ENCODE data around the gene NDUFAF8. TPM values are rescaled to one million over a fixed set of nuclear protein-coding genes. Genes with fewer than 3 reads are reported as not detected.

Gene NDUFAF8
- polyA plus RNA-seq, 1 donor from 2014 or later, result 76.4 TPM

DNA sequence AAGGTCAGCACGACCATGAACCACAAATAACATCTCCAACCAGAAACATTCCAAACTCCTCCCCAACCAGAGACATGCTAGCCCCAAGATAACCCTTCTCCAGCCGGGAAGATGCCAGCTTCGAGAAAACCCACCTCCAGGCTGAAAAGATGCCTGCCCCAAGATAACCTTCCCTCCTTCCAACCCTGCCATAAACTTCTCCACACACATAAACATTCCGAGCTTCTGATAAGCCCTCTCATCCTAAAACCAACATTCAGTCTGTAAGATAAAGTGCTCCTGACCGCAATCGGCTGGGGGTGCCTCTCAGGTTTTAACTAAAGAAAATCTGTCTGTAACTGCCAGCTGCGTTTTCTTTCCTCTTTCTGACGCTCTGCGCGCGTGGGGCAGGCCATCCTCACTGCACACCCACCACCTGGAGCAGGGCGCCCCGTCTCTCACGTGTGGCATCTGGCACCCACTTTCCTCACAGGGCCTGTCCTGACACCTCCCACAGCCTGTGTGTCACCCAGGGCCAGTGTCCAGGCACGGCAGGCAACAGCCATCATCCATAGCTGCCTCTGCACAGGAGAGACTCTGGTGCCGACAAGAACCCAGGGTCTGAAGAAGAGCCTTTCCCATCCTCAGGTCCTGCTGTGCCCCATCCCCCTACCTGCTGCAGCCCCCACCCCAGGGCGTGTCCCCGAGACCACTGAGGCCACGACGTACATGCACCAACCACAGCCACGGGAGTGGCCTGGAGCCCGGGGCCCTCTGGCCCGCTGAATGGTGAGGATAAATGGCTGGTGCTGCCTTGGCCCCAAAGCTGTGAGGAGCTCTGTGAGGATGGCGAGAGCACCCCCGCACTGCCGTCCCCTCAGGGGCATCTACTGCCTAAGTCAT is 3.9 kb upstream of the NDUFAF8 start:
- Histone ChIP-seq H3K4me2 (ENCODE audit: low read length) (no peak overlapping the region), H3K9me2 (ENCODE audit: insufficient read depth, low read length) (no peaks in the 10 kb centered on the region), H3K4me3 (ENCODE audit: low read length) (no peak overlapping the region), H3K27me3 (ENCODE audit: insufficient read depth, low read depth, low read length) (no peaks in the 10 kb centered on the region), H3K27ac (ENCODE audit: low read length) (no peak overlapping the region), H3K9ac (ENCODE audit: low read length) (no peak overlapping the region), H2AFZ (ENCODE audit: low read depth, low read length) (no peak overlapping the region), H4K20me1 (ENCODE audit: insufficient read depth) (no peaks in the 10 kb centered on the region), H3K36me3 (ENCODE audit: insufficient read depth, low read length) (peaks cover 4% of the 10 kb centered on the region), H3F3A (ENCODE audit: insufficient read depth, low read length, poor library complexity, severe bottlenecking) (no peaks in the 10 kb centered on the region), H3K79me2 (replicated peaks; ENCODE audit: insufficient read depth, low read length) (peaks cover 18% of the 10 kb centered on the region), H3K9me3 (ENCODE audit: low read length) (no peaks in the 10 kb centered on the region)
- TF ChIP-seq TAF1 (IDR thresholded peaks at IDR 0.05; ENCODE audit: low read depth) (no peak), EP300 (conservative IDR thresholded peaks at IDR 0.05; ENCODE audit: poor library complexity, severe bottlenecking) (no peak), RAD21 (conservative IDR thresholded peaks at IDR 0.05) (no peak), REST (IDR thresholded peaks at IDR 0.05; ENCODE audit: borderline replicate concordance) (no peak), MXI1 (conservative IDR thresholded peaks at IDR 0.05; ENCODE audit: poor library complexity, severe bottlenecking) (no peak), SMC3 (conservative IDR thresholded peaks at IDR 0.05; ENCODE audit: poor library complexity) (no peak), CTCF (IDR thresholded peaks at IDR 0.05; ENCODE audit: poor library complexity, severe bottlenecking) (no peak), POLR2AphosphoS5 (IDR thresholded peaks at IDR 0.05) (no peak), EZH2 (IDR thresholded peaks at IDR 0.05; ENCODE audit: borderline replicate concordance, insufficient read depth, low read length, poor library complexity, severe bottlenecking) (no peak)

- Histone ChIP-seq H3K27ac (ENCODE audit: low read length) (no peak overlapping the region), H3K4me3 (ENCODE audit: low read length) (no peak overlapping the region), H3K27me3 (ENCODE audit: insufficient read depth, low read depth, low read length) (no peaks in the 10 kb centered on the region), H3K36me3 (ENCODE audit: insufficient read depth, low read length) (peaks cover 3% of the 10 kb centered on the region), H3F3A (ENCODE audit: insufficient read depth, low read length, poor library complexity, severe bottlenecking) (no peaks in the 10 kb centered on the region), H3K9me2 (ENCODE audit: insufficient read depth, low read length) (no peaks in the 10 kb centered on the region), H4K20me1 (ENCODE audit: insufficient read depth) (no peaks in the 10 kb centered on the region), H3K9me3 (ENCODE audit: low read length) (no peaks in the 10 kb centered on the region), H3K9ac (ENCODE audit: low read length) (no peak overlapping the region), H2AFZ (ENCODE audit: low read depth, low read length) (no peak overlapping the region), H3K79me2 (replicated peaks; ENCODE audit: insufficient read depth, low read length) (peaks cover 19% of the 10 kb centered on the region), H3K4me2 (ENCODE audit: low read length) (no peak overlapping the region)
- TF ChIP-seq CTCF (IDR thresholded peaks at IDR 0.05; ENCODE audit: poor library complexity, severe bottlenecking) (no peak), SMC3 (conservative IDR thresholded peaks at IDR 0.05; ENCODE audit: poor library complexity) (no peak), EZH2 (IDR thresholded peaks at IDR 0.05; ENCODE audit: borderline replicate concordance, insufficient read depth, low read length, poor library complexity, severe bottlenecking) (no peak), TAF1 (IDR thresholded peaks at IDR 0.05; ENCODE audit: low read depth) (no peak), MXI1 (conservative IDR thresholded peaks at IDR 0.05; ENCODE audit: poor library complexity, severe bottlenecking) (no peak), REST (IDR thresholded peaks at IDR 0.05; ENCODE audit: borderline replicate concordance) (no peak), EP300 (conservative IDR thresholded peaks at IDR 0.05; ENCODE audit: poor library complexity, severe bottlenecking) (no peak), POLR2AphosphoS5 (IDR thresholded peaks at IDR 0.05) (no peak), RAD21 (conservative IDR thresholded peaks at IDR 0.05) (no peak)
These were observed 3.0 kb upstream of the NDUFAF8 start for GRCh38 chr17:81235822-81236740.

All from neural cell (in vitro differentiated cells).